K562 (cell line): ENCODE data around the gene HOXB7. TPM values are rescaled to one million over a fixed set of nuclear protein-coding genes. Genes with fewer than 3 reads are reported as not detected.
A peak's percentile ranks its signal among the peaks of the same experiment; 100 is the strongest.

Experiments used
- ARHGAP35 ChIP-seq: fragments of 450-650 bp; IDR thresholded peaks from 2 replicates; pipeline ENCODE4 v1.6.1; 2018; ENCODE audit not compliant: partially characterized antibody
- BDP1 ChIP-seq: IDR thresholded peaks from 3 replicates; pipeline ENCODE4 v1.6.1; 2011; ENCODE audit not compliant: insufficient read length, insufficient read depth
- CBFB ChIP-seq: sonication (generic); formaldehyde crosslinking; IDR thresholded peaks from 2 replicates; pipeline ENCODE4 v1.4.0; 2020; ENCODE audit warnings: mild to moderate bottlenecking, missing genetic modification reagents
- CBX2 ChIP-seq: fragments of 200-600 bp; sonication (generic); IDR thresholded peaks from one replicate; pipeline ENCODE4 v1.6.1; 2012; ENCODE audit warnings: mild to moderate bottlenecking, low read length, inconsistent platforms; ENCODE audit not compliant: insufficient read depth, poor library complexity, severe bottlenecking
- CHCHD3 ChIP-seq: fragments of 250-450 bp; sonication (Bioruptor Pico); IDR thresholded peaks from 2 replicates; pipeline ENCODE4 v2.1.2; 2022; ENCODE audit warnings: mild to moderate bottlenecking
- CXXC5 ChIP-seq: fragments of 250-450 bp; sonication (Bioruptor Pico); IDR thresholded peaks from 2 replicates; pipeline ENCODE4 v1.8.0; 2022; ENCODE audit warnings: inconsistent platforms, mild to moderate bottlenecking, moderate library complexity
- DPF2 ChIP-seq: fragments of 450-650 bp; IDR thresholded peaks from 2 replicates; pipeline ENCODE4 v1.6.1; 2016
- ELF1 ChIP-seq: fragments of 200-800 bp; sonication (Bioruptor generic); IDR thresholded peaks from 2 replicates; pipeline ENCODE4 v1.6.1; 2016; ENCODE audit warnings: missing genetic modification characterization, missing compliant biosample characterization
- ETV1 ChIP-seq: fragments of 450-650 bp; conservative IDR thresholded peaks from 2 replicates; pipeline ENCODE4 v1.6.1; 2016; ENCODE audit warnings: missing genetic modification characterization, control low read depth, low read depth, missing compliant biosample characterization
- ETV5 ChIP-seq: sonication (generic); formaldehyde crosslinking; IDR thresholded peaks from 2 replicates; pipeline ENCODE4 v1.4.0; 2020; ENCODE audit warnings: low read depth, mild to moderate bottlenecking, missing genetic modification reagents
- HDGF ChIP-seq: fragments of 450-650 bp; IDR thresholded peaks from 2 replicates; pipeline ENCODE4 v1.6.1; 2016
- IRF2 ChIP-seq: sonication (generic); formaldehyde crosslinking; IDR thresholded peaks from 2 replicates; pipeline ENCODE4 v1.8.1; 2022; ENCODE audit warnings: mild to moderate bottlenecking, missing genetic modification reagents
- POLR2AphosphoS2 ChIP-seq: IDR thresholded peaks from 2 replicates; pipeline ENCODE4 v1.6.1; 2012; ENCODE audit warnings: low read length, improper control_type of control experiment
- PRPF4 ChIP-seq: fragments of 200-400 bp; formaldehyde crosslinking; IDR thresholded peaks from one replicate; pipeline ENCODE4 v1.6.1; 2017; ENCODE audit warnings: low read length, low read depth, mild to moderate bottlenecking; ENCODE audit not compliant: insufficient read depth, poor library complexity, severe bottlenecking
- SOX6 ChIP-seq: fragments of 450-650 bp; IDR thresholded peaks from 2 replicates; pipeline ENCODE4 v1.6.1; 2014; ENCODE audit warnings: mild to moderate bottlenecking
- SRSF7 ChIP-seq: fragments of 200-400 bp; formaldehyde crosslinking; optimal IDR thresholded peaks from 2 replicates; pipeline ENCODE3; 2017; ENCODE audit warnings: mild to moderate bottlenecking, low read depth, low read length
- TBP ChIP-seq: optimal IDR thresholded peaks from 2 replicates; pipeline ENCODE3; 2011; ENCODE audit warnings: low read depth, low read length, improper control_type of control experiment
- polyA plus RNA-seq, 8 experiments: library from polyadenylated mRNA; depleted of rRNA in 4 of 8; stranded (reverse) in 5 of 8; unstranded in 3 of 8; fragments of >200 nt; fragmentation: Nextera tagmentation in 2 of 8; fragmentation: Illumina TruSeq in 1 of 8; extraction: Ambion mirVana in 2 of 8; extraction: Trizol in 1 of 8; gene quantifications; 2 replicates each; pipeline versions ENCODE4 v1.2.1 to v1.2.3, GENCODE V29; 2011 to 2014; ENCODE audit warnings: inconsistent platforms in 1 of 8, missing spikeins in 1 of 8
- total RNA-seq, 7 experiments: library from RNA; depleted of rRNA in 6 of 7; stranded (reverse); fragments of >200 nt in 6 of 7; fragmentation: Illumina TruSeq in 2 of 7; extraction: Trizol in 2 of 7; gene quantifications; 2 replicates each; pipeline versions ENCODE4 v1.2.1 to v1.2.3, GENCODE V29; 2011 to 2021; ENCODE audit warnings: low replicate concordance in 1 of 7
- TF ChIP-seq, protein P1 (sequence below): fragments of 250-450 bp; sonication (Bioruptor Pico); IDR thresholded peaks from 2 replicates; pipeline ENCODE4 v1.8.0; 2021; ENCODE audit warnings: mild to moderate bottlenecking, moderate library complexity
- TF ChIP-seq, protein P2 (sequence below): sonication (generic); formaldehyde crosslinking; IDR thresholded peaks from 2 replicates; pipeline ENCODE4 v1.8.1; 2023; ENCODE audit warnings: mild to moderate bottlenecking, missing genetic modification reagents
- TF ChIP-seq, protein P3 (sequence below), 2 experiments: fragments of 450-650 bp in 1 of 2; sonication (generic) in 1 of 2; formaldehyde crosslinking in 1 of 2; IDR thresholded peaks in 1 of 2; conservative IDR thresholded peaks in 1 of 2; 2 replicates each; pipeline versions ENCODE4 v1.6.1 to v1.8.1; 2016 to 2023; ENCODE audit warnings: mild to moderate bottlenecking in 2 of 2, moderate library complexity in 2 of 2, inconsistent platforms in 1 of 2, missing genetic modification reagents in 1 of 2
- TF ChIP-seq, protein P4 (sequence below): sonication (generic); formaldehyde crosslinking; IDR thresholded peaks from 2 replicates; pipeline ENCODE4 v1.8.0; 2022; ENCODE audit warnings: mild to moderate bottlenecking, missing genetic modification reagents, borderline replicate concordance

Gene HOXB7
- total and polyA plus RNA-seq, 9 of the 15 experiments (the other 6 are each of a cell fraction or from before 2014, with no cell fraction given), result 5.5 to 16.7 (median 8.3) TPM

DNA sequence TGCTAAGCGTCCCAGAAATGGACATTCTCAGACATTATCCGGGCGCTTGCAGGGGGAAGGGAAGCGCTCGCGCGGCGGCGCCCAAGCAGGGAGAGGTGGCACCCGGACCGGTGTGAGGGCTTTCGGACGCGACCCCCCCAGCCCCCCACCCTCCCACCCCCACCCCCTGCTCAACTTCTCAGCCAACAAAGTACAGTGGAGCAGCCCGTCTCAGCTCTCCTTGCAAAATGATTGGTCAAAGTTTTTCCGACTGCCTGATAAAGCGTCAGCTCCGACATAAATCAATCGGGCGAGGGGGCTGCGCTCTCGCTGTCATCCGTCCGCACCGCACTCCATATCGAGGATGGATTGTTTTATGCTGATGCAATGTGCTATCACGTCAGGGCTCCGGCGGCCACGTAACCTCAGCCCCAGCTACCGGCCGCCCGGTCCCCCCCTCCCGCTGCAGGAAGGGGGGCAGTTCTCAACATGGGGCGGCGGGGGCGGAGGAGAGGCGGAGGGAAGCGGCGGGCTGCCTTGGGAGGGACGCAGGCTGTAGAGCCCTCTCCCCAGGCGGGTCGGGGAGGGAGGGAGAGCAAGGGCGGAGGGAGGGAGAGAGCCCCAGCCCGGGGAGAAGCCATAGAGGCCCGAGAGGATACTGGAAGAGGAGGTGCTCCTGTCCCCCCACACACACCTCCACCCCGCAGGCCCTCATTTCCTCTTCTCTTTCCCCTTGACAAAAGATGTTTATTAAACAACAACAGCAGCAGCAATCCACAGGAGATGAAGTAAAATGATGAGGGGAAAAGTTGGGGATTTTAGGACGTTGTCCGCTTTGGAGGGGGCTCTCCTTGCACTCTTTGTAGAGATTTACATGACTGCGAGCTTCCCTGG lies 15.7 kb upstream of the HOXB7 start, which contains the start of gene HOXB9 (continued):
- TF ChIP-seq ETV5 (CRISPR knock-in tag) (peak; percentile 89), CBX2 (no peak), IRF2 (CRISPR knock-in tag) (no peak), CBFB (no peak), POLR2AphosphoS2 (0 out of 2 replicates have a peak, but pooled peaks have one; percentile 75), ETV1 (tag) (peak; percentile 89), ARHGAP35 (no peak), CXXC5 (peak; percentile 99), BDP1 (no peak), TBP (peak; percentile 68), DPF2 (peak; percentile 86), SRSF7 (no peak), CHCHD3 (no peak), HDGF (no peak; the same call in 1 of the 2 replicates), PRPF4 (no peak), SOX6 (peak; percentile 94), ELF1 (tag) (no peak)
- TF ChIP-seq, protein P1, sequence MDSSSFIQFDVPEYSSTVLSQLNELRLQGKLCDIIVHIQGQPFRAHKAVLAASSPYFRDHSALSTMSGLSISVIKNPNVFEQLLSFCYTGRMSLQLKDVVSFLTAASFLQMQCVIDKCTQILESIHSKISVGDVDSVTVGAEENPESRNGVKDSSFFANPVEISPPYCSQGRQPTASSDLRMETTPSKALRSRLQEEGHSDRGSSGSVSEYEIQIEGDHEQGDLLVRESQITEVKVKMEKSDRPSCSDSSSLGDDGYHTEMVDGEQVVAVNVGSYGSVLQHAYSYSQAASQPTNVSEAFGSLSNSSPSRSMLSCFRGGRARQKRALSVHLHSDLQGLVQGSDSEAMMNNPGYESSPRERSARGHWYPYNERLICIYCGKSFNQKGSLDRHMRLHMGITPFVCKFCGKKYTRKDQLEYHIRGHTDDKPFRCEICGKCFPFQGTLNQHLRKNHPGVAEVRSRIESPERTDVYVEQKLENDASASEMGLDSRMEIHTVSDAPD (CRISPR knock-in tag), result no peak
- TF ChIP-seq, protein P2, sequence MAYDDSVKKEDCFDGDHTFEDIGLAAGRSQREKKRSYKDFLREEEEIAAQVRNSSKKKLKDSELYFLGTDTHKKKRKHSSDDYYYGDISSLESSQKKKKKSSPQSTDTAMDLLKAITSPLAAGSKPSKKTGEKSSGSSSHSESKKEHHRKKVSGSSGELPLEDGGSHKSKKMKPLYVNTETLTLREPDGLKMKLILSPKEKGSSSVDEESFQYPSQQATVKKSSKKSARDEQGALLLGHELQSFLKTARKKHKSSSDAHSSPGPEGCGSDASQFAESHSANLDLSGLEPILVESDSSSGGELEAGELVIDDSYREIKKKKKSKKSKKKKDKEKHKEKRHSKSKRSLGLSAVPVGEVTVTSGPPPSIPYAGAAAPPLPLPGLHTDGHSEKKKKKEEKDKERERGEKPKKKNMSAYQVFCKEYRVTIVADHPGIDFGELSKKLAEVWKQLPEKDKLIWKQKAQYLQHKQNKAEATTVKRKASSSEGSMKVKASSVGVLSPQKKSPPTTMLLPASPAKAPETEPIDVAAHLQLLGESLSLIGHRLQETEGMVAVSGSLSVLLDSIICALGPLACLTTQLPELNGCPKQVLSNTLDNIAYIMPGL, result no peak
- TF ChIP-seq, protein P3, sequence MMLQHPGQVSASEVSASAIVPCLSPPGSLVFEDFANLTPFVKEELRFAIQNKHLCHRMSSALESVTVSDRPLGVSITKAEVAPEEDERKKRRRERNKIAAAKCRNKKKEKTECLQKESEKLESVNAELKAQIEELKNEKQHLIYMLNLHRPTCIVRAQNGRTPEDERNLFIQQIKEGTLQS (IDR thresholded peaks at IDR 0.05), result peak; percentile 100
- TF ChIP-seq, protein P3 (CRISPR knock-in tag; conservative IDR thresholded peaks at IDR 0.05), result peak; percentile 95
- TF ChIP-seq, protein P4, sequence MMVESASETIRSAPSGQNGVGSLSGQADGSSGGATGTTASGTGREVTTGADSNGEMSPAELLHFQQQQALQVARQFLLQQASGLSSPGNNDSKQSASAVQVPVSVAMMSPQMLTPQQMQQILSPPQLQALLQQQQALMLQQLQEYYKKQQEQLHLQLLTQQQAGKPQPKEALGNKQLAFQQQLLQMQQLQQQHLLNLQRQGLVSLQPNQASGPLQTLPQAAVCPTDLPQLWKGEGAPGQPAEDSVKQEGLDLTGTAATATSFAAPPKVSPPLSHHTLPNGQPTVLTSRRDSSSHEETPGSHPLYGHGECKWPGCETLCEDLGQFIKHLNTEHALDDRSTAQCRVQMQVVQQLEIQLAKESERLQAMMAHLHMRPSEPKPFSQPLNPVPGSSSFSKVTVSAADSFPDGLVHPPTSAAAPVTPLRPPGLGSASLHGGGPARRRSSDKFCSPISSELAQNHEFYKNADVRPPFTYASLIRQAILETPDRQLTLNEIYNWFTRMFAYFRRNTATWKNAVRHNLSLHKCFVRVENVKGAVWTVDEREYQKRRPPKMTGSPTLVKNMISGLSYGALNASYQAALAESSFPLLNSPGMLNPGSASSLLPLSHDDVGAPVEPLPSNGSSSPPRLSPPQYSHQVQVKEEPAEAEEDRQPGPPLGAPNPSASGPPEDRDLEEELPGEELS (CRISPR knock-in tag), result 0 out of 2 replicates have a peak, but pooled peaks have one; percentile 3
